NT2/D1 (cell line): ENCODE measurements around the gene ABCA3.

Experiments
- DNase-seq: peaks from one replicate; pipeline ENCODE4 v3.0.0-alpha.2; 2011; ENCODE audit warnings: low read depth, low spot score
- H3K27me3 ChIP-seq: 2 replicates; pipeline ENCODE4 v1.6.0; 2011; ENCODE audit warnings: mild to moderate bottlenecking; ENCODE audit not compliant: insufficient read length, insufficient read depth
- H3K36me3 ChIP-seq: 2 replicates; pipeline ENCODE4 v1.6.1; 2011; ENCODE audit warnings: mild to moderate bottlenecking, low read length, mixed read lengths; ENCODE audit not compliant: insufficient read depth, insufficient read length
- H3K4me1 ChIP-seq: 2 replicates; pipeline ENCODE4 v1.5.1; 2011; ENCODE audit not compliant: insufficient read depth, insufficient read length
- H3K4me3 ChIP-seq: 2 replicates; pipeline ENCODE4 v1.5.1; 2011; ENCODE audit warnings: low read depth; ENCODE audit not compliant: insufficient read length
- H3K9ac ChIP-seq: 2 replicates; pipeline ENCODE4 v1.6.0; 2011; ENCODE audit warnings: low read depth; ENCODE audit not compliant: insufficient read length
- H3K9me3 ChIP-seq: 2 replicates; pipeline ENCODE4 v1.5.1; 2011; ENCODE audit warnings: mild to moderate bottlenecking, low read length; ENCODE audit not compliant: insufficient read depth
- SUZ12 ChIP-seq: IDR thresholded peaks from 2 replicates; pipeline ENCODE4 v1.6.1; 2011; ENCODE audit not compliant: insufficient read length, insufficient read depth; ENCODE audit errors: extremely low read depth
- YY1 ChIP-seq: IDR thresholded peaks from 2 replicates; pipeline ENCODE4 v1.6.1; 2011; ENCODE audit not compliant: insufficient read length, insufficient read depth
- ZNF274 ChIP-seq: IDR thresholded peaks from 2 replicates; pipeline ENCODE4 v1.6.1; 2011; ENCODE audit warnings: mild to moderate bottlenecking, low read depth, low read length

ABCA3 gene

DNA sequence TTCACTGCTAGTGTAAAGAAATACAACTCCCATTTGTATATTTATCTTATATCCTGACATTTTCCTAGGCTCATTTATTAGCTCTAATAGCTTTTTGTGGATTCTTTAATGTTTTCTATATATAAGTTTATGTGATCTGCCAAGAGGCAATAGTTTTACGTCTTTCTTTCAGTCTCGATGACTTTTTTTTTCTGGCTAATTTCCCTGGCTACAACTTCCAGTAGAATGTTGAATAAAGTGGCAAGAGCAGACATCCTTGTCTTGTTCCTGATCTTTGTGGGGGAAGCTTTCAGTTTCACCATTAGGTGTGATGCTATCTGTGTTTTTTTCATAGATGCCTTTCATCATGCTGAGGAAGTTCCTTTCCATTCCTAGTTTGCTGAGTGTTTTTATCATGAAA, 43.9 kb upstream of the ABCA3 start:
- Histone ChIP-seq H3K9me3 (peaks cover 10% of the 10 kb centered on the region), H3K4me1 (no peaks in the 10 kb centered on the region), H3K27me3 (no peaks in the 10 kb centered on the region), H3K36me3 (no peaks in the 10 kb centered on the region), H3K9ac (no peak overlapping the region), H3K4me3 (no peak overlapping the region)
- no peak for DNase-seq
- no peak for TF ChIP-seq ZNF274
- TF ChIP-seq SUZ12: no peak
- TF ChIP-seq YY1: no peak

DNA sequence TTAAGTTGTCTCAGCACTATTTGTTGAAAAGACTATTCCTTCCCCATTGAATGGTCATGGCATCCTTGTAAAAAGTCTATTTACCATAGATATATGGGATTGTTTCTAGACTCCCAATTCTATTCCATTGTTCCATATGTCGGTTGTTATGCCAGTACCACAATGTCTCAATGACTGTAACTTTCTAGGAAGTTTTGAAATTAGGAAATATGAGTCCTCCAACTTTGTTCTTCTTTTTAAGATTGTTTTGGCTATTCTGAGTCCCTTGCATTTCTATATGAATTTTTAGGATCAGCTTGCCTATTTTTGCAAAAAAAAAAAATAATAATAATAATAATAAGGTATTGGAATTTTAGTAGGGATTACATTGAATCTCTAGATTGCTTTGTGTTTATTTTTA, 43.0 kb upstream of the ABCA3 start:
- Histone ChIP-seq H3K27me3 (no peaks in the 10 kb centered on the region), H3K9ac (no peak overlapping the region), H3K4me1 (no peaks in the 10 kb centered on the region), H3K36me3 (no peaks in the 10 kb centered on the region), H3K9me3 (peaks cover 1% of the 10 kb centered on the region; the same call in 1 of the 2 replicates), H3K4me3 (no peak overlapping the region)
- TF ChIP-seq YY1: no peak
- TF ChIP-seq ZNF274: no peak
- TF ChIP-seq SUZ12: no peak
- no peak for DNase-seq

DNA sequence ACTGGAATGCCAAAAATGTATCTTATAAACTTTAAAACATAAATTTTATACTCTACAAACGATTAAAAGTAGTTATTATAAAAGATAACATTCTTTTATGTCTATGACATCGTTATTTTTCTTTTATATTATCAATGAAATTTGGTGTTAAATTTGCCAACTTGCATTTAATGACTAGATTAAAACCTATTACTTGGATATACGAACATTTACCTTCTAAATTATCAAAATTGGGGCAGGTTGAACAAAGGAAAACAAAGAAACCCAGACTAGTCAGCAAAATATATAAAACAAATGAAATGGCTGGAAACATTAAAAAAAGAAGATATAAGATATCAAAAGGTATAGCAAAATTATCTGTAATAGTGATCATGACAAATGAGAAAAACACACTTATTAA, 34.1 kb upstream of the ABCA3 start:
- TF ChIP-seq SUZ12 (no peak), ZNF274 (no peak), YY1 (no peak)
- Histone ChIP-seq H3K36me3 (no peaks in the 10 kb centered on the region), H3K9me3 (no peaks in the 10 kb centered on the region), H3K4me1 (no peaks in the 10 kb centered on the region), H3K9ac (no peak overlapping the region), H3K4me3 (no peak overlapping the region), H3K27me3 (no peaks in the 10 kb centered on the region)
- DNase-seq: no peak

DNA sequence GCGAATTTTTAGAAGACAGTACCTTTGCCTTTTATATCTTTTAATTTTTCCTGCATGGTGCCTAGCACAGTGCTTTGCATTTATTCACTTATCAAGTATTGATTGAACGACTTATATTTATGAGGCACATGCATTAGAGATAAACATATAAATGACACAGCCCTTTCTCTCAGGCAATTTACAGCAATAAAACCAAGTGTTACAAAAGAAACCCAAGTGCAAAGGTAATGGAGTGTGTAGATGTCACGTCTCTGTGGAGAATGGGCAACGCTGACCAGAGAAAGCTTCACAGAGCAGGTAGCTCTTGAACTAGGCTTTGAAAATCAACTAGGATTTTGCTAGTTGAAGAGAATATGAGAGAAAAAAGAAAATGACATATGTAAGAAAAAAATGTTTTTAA, 32.6 kb upstream of the ABCA3 start:
- H3K36me3 ChIP-seq: no peaks in the 10 kb centered on the region
- no peak overlapping the region for H3K9ac ChIP-seq
- H3K9me3 ChIP-seq: no peaks in the 10 kb centered on the region
- DNase-seq: no peak
- no peak overlapping the region for H3K4me3 ChIP-seq
- no peaks in the 10 kb centered on the region for H3K27me3 ChIP-seq
- H3K4me1 ChIP-seq: no peaks in the 10 kb centered on the region
- TF ChIP-seq YY1 (no peak), ZNF274 (no peak), SUZ12 (no peak)

DNA sequence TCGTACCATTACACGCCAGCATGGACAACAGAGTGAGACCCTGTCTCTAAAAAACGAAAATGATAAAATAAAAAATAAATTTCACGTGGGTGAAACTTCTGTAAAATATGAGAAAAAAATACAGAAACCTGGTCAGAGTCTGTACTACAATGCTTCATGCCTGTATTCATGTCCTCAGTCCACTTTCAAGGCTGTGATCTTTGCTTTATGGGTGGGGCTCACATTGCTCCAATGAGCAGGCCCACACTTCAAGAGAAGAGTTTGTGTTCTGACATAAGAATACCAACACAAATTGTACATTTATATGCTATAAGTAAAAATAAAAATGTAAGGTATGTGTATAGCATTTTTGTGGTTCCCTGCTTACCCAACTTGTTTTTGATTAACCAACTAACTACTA, 32.2 kb upstream of the ABCA3 start:
- no peaks in the 10 kb centered on the region for H3K27me3 ChIP-seq
- DNase-seq: no peak
- no peaks in the 10 kb centered on the region for H3K9me3 ChIP-seq
- no peak overlapping the region for H3K9ac ChIP-seq
- no peaks in the 10 kb centered on the region for H3K4me1 ChIP-seq
- TF ChIP-seq SUZ12 (no peak), YY1 (no peak), ZNF274 (no peak)
- no peaks in the 10 kb centered on the region for H3K36me3 ChIP-seq
- no peak overlapping the region for H3K4me3 ChIP-seq

DNA sequence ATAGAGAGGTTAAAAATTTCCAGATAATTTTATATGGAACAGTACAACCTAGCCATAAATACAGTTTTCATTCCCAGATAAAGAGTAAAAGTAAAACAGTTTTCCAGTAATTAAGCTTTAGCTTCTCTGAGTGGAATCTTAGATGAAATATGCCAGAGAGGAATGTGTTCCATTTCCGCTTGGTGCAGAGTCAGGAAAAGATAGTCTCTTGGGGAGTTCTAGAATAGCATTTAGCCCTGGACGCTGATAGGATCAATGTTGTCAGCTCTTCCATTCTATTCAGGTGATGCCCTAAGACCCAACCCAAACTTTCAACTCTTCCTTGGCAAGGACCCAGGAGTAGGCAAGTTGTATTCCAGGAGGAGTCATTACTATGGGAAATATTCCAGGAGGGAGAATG, 30.9 kb upstream of the ABCA3 start:
- Histone ChIP-seq H3K36me3 (no peaks in the 10 kb centered on the region), H3K9me3 (no peaks in the 10 kb centered on the region), H3K27me3 (no peaks in the 10 kb centered on the region), H3K9ac (no peak overlapping the region), H3K4me1 (no peaks in the 10 kb centered on the region), H3K4me3 (no peak overlapping the region)
- TF ChIP-seq YY1: no peak
- no peak for TF ChIP-seq SUZ12
- TF ChIP-seq ZNF274: no peak
- DNase-seq: no peak

DNA sequence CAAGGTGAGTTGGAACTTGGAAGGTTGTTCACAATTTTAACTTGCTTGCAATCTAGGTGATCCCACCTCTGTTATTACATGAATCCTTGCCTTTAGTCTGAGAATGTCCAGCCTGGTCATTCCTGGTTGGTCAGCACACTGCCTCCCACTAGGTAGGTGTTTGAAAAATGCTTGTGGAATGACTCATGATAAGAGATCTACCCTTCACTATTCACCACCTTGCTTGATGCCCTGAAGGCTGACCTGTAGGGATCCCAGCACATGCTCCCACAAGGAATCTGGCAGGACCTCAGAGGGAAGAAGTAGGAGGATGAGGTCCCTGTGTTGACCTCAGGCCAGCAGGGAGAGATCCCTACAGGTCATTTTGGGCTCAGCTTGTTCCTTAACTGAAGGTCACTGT, 30.2 kb upstream of the ABCA3 start:
- Histone ChIP-seq H3K4me3 (no peak overlapping the region), H3K9ac (no peak overlapping the region), H3K4me1 (no peaks in the 10 kb centered on the region), H3K36me3 (no peaks in the 10 kb centered on the region), H3K9me3 (no peaks in the 10 kb centered on the region), H3K27me3 (no peaks in the 10 kb centered on the region)
- no peak for TF ChIP-seq ZNF274
- TF ChIP-seq SUZ12: no peak
- TF ChIP-seq YY1: no peak
- DNase-seq: no peak

DNA sequence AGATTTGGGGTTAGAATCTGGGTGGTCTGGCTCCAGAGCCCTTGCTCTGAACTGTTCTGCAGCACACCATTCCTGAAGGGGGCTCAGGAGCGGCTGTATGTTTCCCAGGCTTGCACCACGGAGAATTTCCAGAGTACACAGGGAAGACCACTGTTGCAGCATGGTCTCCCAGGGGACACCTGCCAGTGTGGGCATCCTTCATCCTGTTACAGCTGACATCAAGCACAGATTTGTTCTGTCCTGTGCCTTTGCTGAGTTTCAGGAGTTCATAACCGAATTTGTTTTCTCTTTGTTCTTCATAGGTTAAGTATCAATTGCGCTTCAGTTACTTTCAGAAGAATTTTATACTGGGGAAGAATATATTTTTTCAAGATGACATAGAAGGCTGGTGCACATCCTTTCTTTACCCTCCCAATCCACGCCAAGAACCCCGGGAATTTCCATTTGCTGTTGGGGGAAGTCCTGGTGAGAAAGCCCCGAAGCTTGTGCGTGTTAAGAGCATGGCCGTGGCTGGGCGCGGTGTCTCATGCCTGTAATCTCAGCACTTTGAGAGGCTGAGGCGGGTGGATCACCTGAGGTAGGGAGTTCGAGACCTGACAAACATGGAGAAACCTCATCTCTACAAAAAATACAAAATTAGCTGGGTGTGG, 26.3 kb upstream of the ABCA3 start:
- DNase-seq: no peak
- Histone ChIP-seq H3K36me3 (no peaks in the 10 kb centered on the region), H3K9me3 (no peaks in the 10 kb centered on the region), H3K4me1 (no peaks in the 10 kb centered on the region), H3K4me3 (no peak overlapping the region), H3K9ac (no peak overlapping the region), H3K27me3 (peaks cover 1% of the 10 kb centered on the region)
- TF ChIP-seq SUZ12 (no peak), YY1 (no peak), ZNF274 (no peak)
